ENCODE results near the gene KIRREL3. TPM values are rescaled to one million over a fixed set of nuclear protein-coding genes. Genes with fewer than 3 reads are reported as not detected.

The KIRREL3 gene
- polyA plus RNA-seq, 1 of the 3 experiments (the other 2 are of a cell fraction), result 3.7 TPM

- TF ChIP-seq REST (IDR thresholded peaks at IDR 0.05; ENCODE audit: low read depth, low read length) (no peak), EZH2phosphoT487 (IDR thresholded peaks at IDR 0.05; ENCODE audit: borderline replicate concordance, low read depth) (no peak), EP300 (IDR thresholded peaks at IDR 0.05; ENCODE audit: borderline replicate concordance in 1 of 2, low read depth in 1 of 2, low read length in 1 of 2) (no peak), RAD21 (IDR thresholded peaks at IDR 0.05; ENCODE audit: low read length) (peak; percentile 62), GATA2 (CRISPR knock-in tag; IDR thresholded peaks at IDR 0.05) (no peak), SMC3 (IDR thresholded peaks at IDR 0.05; ENCODE audit: low read depth, low read length) (peak; percentile 33), ELF1 (IDR thresholded peaks at IDR 0.05) (no peak), MXI1 (IDR thresholded peaks at IDR 0.05; ENCODE audit: low read depth, low read length) (no peak), POLR2AphosphoS5 (IDR thresholded peaks at IDR 0.05; ENCODE audit: low read depth, low read length) (no peak), TCF12 (IDR thresholded peaks at IDR 0.05) (no peak), MAX (IDR thresholded peaks at IDR 0.05; ENCODE audit: low read depth) (peak; percentile 67; the same call in 1 of the 2 replicates), TAF1 (IDR thresholded peaks at IDR 0.05; ENCODE audit: borderline replicate concordance, low read depth, low read length) (no peak), GABPA (IDR thresholded peaks at IDR 0.05; ENCODE audit: low read depth) (no peak)
- TF ChIP-seq, protein P1, sequence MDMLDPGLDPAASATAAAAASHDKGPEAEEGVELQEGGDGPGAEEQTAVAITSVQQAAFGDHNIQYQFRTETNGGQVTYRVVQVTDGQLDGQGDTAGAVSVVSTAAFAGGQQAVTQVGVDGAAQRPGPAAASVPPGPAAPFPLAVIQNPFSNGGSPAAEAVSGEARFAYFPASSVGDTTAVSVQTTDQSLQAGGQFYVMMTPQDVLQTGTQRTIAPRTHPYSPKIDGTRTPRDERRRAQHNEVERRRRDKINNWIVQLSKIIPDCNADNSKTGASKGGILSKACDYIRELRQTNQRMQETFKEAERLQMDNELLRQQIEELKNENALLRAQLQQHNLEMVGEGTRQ (IDR thresholded peaks at IDR 0.05; ENCODE audit: borderline replicate concordance, low read depth, low read length), result no peak
Measured at GRCh38 chr11:127003260-127003981, 2.9 kb upstream of the KIRREL3 start (continued).

DNA sequence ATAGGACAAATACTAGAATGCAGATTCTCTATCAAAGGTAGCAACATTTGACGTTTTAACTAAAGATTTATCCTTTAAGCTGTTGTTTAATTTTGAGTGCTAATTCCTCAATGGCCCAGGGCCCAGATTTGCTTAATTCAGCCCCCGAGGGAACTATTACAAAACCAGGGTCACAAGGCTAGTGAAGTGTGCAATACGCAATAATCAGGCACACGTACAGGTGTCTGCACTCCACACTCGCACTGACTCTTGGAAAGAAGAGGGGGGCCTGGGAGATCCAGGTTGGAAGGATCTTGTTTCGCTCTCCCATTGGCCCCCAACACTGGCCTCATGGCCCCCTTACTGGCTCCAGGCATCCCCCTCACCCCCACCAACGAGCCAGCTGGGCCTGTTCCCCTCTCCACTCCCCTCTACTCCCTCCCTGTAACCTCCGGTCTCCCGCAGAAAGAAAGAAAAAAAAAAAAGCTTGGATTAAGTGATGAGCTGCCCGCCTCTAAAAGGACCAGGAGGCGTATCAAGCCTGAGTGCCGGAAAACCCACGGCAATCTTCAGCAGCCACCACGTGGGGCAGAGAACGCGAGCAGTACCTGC, 2.2 kb upstream of the KIRREL3 start:
- H3F3A ChIP-seq (replicated peaks; ENCODE audit: insufficient read depth), result no peaks in the 10 kb centered on the region
- no peaks in the 10 kb centered on the region for H3K36me3 ChIP-seq (replicated peaks in 1 of 2; ENCODE audit: control insufficient read depth in 1 of 2, insufficient read depth in 2 of 2, low read length in 1 of 2)
- H3K27ac ChIP-seq (ENCODE audit: low read depth in 2 of 2, low read length in 1 of 2), result no peak overlapping the region
- H4K20me1 ChIP-seq (ENCODE audit: insufficient read depth), result no peaks in the 10 kb centered on the region
- H2AFZ ChIP-seq (ENCODE audit: low read depth), result peak overlapping the region; percentile 86
- H3K4me2 ChIP-seq, result peak overlapping the region; percentile 89
- WGBS (ENCODE audit: low lambda C conversion rate), result 28% methylated on average over 14 of the region's 16 CpGs
- no peaks in the 10 kb centered on the region for H3K9me2 ChIP-seq
- ChIA-PET POLR2A (no interaction called here), CTCF (interaction anchor here (0.6 to 5.7 kb wide), 14 partner anchors 12 to 1015 kb away, joined by 3 to 53 read pairs (median 3); no protein-coding TSS in a partner anchor)
- no peak for DNase-seq
- H3K27me3 ChIP-seq (ENCODE audit: insufficient read depth), result no peaks in the 10 kb centered on the region
- peak overlapping the region; percentile 47 to 65 for H3K4me3 ChIP-seq (ENCODE audit: low read depth in 2 of 2, low read length in 1 of 2)
- H3K9ac ChIP-seq, result peak overlapping the region; percentile 59; the same call in 1 of the 2 replicates
- H3K9me3 ChIP-seq, result no peaks in the 10 kb centered on the region
- peaks cover 0 to 13% of the 10 kb centered on the region in 2 experiments; a peak in 3 of 4 replicates for H3K4me1 ChIP-seq (ENCODE audit: control insufficient read depth in 1 of 2, insufficient read depth in 2 of 2, low read depth in 1 of 2, low read length in 1 of 2)
- H3K79me2 ChIP-seq (ENCODE audit: insufficient read depth), result peaks cover 37% of the 10 kb centered on the region
- TF ChIP-seq RXRA (IDR thresholded peaks at IDR 0.05; ENCODE audit: borderline replicate concordance, low read depth) (no peak), FOXJ3 (CRISPR knock-in tag; IDR thresholded peaks at IDR 0.05) (no peak), NFIC (IDR thresholded peaks at IDR 0.05; ENCODE audit: borderline replicate concordance) (no peak), SMC3 (IDR thresholded peaks at IDR 0.05; ENCODE audit: low read depth, low read length) (no peak), GATA2 (CRISPR knock-in tag; IDR thresholded peaks at IDR 0.05) (no peak), YY1 (IDR thresholded peaks at IDR 0.05; ENCODE audit: low read depth) (no peak), REST (IDR thresholded peaks at IDR 0.05; ENCODE audit: low read depth, low read length) (no peak)
- TF ChIP-seq, protein P1 (IDR thresholded peaks at IDR 0.05; ENCODE audit: borderline replicate concordance, low read depth, low read length), result no peak

All from SK-N-SH (cell line).